Left hindlimb (tissue), 1 donor: ENCODE results near the gene RAB33A.
"Not testable (repeated sequence)": the region's sequence is repeated elsewhere in the genome, so short reads cannot be mapped to it uniquely, and the experiment has no call there.

Experiments
- DNase-seq: peaks from one replicate; pipeline ENCODE4 v3.0.0-alpha.2; 2018

The RAB33A gene

DNA sequence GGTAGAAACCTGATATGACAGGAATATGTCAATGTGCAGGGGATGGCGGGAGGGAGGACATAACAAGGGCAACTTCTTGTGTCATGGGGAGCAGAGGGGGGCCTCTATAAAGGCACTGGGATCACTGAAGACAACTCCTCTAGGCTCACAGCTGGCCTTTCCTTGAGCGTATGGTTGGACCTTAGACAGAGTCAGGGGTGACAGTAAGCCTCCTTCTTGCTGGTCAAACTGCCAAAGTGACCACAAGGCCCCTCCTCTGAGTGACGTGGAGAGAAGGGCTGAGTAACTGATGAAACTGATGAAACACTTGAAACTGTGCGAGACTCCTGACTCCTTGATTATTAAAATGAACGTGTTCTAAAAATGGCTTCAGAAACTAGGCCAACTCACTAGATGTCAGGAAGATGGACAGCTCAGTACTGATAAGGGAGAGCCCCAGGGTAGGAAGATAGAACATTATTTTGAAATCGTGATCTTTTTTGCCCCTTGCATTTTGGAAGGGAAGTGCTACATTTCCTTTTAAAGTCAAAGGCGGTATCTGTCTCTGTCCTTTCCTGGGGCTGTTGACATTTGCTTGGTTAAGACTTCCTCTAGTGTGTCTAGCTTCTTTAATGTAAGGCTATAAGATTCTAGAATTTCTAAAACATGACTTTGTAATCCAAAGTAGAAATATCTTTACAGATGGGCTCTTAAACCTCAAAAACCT lies 1.6 kb downstream of the RAB33A start:
- no peak for DNase-seq

DNA sequence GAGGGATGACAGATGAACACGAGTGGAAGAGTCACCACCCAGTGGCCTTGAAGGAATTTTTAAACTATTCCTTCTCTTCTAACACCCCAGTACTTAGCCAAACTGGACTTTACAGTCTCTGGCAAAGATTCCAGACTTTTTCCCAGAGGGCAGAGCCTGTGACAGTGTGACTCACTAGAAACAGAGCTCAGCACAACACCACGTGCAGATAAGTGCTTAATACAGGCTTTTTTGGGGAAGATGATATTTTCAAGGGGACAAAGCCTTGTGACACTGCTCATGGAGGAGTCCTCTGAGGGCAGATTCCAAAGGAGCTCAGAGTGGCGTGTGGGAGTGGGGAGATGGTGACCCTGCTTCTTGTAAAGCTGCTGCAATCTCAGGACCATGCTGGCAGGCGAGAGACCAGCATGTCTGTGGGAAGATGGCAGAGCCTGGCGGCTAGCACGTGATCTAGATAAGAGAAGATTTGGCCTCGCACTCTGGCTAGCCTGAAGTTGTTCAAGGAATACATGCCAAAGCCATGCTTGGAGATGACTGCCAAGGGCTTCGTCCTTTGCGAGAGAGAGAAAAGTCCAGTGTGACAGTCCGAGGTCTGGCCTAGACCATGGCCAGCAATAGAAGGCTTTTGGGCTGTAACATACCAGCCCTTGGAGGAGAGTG lies 2.4 kb downstream of the RAB33A start:
- no peak for DNase-seq

DNA sequence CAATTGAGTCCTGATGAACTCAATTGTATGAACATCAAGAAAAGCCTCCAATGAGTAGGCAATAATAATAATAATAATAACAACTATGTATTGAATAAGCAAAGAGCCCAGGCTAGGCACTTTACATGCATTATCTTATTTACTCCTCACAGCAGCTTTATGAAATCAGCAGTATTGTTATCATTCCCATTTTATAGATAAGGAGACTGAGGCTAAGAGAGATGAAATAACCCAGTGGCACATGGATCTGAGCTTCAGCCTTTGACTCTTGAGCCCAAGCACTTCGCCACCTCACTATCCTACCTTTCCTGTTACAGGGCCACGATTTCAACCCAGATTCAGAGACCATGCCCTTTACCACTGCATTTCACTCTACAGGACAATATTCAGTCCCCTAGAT lies 3.2 kb downstream of the RAB33A start:
- DNase-seq = no peak

DNA sequence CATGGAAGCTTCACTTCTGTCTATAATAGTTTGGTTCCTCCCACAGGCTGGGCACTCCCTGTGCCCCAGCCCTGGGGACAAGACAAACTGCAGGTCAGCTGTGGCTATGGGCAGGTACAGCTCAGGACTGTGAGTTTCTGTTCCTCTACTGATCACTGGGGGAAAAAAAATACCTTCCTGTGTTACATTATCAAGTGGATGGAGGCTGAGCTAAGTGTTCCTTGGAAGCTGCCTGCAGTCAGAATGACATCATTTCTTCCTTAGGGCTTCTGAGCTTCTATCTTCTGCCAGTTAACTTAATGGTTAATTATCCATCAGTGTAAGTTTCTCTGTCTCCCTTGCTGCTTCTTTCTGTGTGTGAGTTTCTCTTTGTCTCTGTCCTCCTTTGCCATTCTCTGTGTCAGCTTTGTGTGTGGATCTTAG lies 4.6 kb downstream of the RAB33A start:
- no peak for DNase-seq

DNA sequence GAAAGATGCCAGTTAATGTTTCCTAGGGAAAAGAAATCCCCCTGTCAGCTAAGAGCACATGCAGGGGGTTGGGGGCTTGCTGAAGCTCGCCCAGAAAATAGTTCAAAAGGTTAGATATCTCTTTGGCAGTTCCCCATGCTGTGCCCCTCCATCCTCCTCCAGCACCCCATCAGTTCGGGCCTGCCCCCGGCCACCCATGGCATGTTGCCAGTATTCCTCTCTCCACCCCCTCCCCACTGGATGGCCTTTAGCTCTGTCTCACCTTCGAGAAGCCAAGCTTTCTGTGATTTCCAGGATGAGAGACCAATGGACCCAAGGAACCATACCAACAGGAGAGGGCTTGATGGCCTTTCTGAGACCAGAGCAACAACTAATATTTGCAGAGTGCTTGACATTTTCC lies 5.2 kb downstream of the RAB33A start:
- no peak for DNase-seq

DNA sequence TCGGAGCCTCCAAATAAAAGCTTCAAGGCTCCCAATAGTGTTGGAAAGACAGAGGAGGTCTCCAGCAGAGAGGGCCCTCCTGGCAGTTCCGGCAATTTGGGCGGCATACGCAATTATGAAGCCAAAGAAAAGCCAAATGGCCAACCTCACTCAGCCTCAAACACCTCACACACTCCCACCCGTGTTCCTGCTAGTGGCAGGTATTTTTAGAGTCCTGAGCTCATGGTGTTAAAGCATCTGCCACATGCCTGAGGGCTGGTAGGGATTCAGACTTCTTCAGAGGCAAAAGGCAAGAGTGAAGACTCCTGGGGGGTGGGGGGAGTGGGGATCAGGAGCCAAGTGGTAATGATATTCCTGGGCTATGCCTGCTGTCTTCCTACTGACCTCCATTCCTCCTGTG lies 7.4 kb downstream of the RAB33A start:
- no peak for DNase-seq

DNA sequence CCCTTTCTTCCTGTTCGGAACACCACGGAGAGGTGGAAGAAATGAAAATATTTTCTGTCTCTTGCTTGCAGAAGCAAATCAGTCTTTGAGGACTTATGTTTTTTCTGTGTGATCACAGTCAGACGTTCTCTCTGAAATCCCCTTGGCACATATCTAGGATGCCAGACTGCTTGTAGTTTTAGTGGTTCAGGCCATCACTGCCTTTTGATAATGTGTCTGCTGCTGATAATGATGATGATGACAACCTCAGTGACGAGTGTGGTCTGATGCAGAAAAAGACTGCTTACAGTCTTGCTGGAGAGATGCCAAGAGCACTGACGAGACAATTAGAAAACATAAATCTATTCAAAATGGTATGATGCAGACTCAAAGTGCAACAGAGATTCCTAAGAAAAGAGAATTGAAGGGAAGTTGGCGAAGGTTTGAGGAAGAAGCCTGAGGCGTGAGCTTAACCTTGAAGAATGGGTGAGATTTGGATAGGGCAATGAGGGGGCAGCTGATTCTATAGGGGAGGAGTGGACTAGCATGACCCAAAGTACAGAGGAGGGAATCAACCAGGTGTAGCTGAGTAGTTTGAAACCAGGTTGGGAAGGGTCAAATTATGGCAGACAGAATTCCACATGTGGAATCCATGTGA lies 7.9 kb downstream of the RAB33A start:
- DNase-seq = no peak

DNA sequence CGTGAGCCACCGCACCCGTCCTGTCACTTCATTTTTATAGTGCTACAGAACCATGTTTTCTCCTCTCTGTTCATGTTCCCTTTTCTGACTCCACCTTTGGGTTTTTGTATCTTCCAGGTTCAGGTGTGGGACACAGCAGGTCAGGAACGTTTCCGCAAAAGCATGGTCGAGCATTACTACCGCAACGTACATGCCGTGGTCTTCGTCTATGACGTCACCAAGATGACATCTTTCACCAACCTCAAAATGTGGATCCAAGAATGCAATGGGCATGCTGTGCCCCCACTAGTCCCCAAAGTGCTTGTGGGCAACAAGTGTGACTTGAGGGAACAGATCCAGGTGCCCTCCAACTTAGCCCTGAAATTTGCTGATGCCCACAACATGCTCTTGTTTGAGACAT lies 12.4 kb downstream of the RAB33A start:
- no peak for DNase-seq

DNA sequence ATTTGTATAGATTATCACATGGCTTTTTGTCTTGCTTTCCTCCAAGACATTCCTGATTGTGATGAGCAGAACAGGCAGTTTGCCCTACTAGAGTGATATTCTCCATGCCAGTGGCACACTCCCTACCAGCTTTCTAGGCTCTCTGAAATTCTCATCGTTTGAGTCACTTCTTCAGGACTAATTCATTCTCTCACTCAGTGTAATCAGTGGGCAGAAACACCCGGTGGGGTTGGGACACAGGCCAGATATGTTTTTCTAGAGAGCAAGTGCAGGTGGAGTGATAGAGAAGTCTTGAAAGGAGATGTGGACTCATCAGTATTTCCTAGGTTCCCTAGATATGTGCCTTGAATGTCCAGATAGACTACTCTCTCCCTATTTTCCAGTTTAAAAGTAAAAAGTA lies 13.1 kb downstream of the RAB33A start:
- DNase-seq = no peak

DNA sequence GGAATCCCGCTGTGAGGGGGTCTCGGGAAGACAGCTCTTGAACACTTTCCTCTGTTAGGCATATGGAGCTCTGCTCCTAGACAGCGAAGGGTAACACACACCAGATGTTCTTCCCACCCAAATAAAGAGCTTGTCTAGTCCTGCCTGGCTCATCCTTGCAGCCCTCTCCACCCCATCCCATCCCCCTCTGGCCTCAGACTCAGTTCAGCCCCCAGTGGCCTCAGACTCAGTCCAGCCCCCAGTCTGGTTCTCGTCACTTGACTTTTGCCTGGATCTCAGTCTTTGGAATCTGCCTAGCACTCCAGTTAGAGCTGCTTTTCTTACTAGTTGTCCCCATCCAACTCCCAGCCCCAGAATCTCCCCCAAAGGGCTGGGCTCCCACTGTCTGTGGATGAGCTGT lies 14.9 kb downstream of the RAB33A start:
- no peak for DNase-seq

DNA sequence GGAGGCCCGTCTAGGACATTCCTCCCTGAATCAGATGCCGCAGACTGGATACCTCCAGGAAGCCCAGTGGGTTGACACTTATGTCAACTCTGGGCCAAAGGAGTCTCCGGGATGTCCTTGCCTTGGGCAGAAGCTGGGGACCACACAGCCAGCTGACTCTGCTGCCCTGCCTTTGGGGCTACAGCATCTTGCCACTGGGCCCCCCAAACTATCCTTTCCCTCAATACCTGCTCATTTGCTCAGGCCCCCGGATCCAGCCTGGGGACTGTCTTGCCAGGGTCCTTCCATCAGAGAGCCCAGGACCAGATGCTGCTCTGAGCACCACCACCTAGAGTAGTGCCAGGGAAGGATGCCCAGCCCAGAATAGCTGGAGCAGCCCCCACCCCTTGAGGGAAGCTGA lies 19.0 kb downstream of the RAB33A start:
- DNase-seq = no peak

DNA sequence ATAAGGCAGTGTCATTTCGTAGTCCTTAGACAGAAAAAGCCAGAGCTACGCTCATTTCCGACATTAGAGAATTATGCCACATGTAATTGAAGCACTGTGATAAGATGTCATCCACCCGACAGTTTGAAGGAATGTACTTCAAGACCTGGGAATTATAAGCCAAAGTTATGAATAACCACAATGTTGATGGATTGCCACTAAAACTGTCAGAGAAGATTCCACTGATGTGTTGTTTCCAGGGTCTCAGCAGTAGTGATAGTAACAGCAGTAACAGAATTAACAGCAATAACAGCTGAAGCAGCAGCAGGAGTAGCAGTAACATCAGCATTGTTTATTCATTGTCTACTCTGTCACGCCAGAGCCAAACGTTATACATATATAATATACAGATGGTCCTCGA lies 24.7 kb downstream of the RAB33A start:
- no peak for DNase-seq

DNA sequence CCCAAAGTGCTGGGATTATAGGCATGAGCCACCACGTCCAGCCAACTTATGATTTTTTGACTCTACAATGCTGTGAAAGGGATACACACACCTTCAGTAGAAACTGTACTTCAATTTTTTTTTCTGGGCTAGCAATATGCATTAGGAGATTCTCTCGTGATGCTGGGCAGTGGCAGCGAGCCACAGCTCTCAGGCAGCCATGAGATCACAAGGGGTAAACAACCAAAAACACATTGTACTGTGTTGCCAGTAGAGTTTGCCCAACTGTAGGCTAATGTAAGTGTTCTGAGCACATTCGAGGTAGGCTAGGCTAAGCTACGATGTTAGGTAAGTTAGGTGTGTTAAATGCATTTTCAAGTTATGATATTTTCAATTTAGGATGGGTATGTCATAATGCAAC lies 25.7 kb downstream of the RAB33A start:
- DNase-seq = no peak

DNA sequence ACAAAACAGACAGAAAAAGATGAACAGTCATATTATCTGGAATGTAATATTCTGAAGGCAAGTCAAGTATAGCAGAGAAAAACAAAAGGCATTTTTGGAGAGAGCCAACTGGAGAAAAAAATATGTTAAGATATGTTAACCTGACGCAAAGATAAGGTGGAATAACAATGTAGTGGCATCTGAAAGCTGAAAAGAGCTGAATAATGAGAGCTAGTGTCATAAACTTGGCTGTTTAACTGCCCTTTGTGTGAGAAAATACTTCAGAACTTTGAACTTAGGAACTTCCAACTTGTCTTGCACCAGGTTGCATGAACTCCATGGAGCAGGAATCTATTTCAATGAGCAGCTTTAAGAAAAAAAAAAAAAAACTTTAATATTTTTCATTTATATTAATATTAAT lies 32.9 kb downstream of the RAB33A start:
- DNase-seq = no peak

DNA sequence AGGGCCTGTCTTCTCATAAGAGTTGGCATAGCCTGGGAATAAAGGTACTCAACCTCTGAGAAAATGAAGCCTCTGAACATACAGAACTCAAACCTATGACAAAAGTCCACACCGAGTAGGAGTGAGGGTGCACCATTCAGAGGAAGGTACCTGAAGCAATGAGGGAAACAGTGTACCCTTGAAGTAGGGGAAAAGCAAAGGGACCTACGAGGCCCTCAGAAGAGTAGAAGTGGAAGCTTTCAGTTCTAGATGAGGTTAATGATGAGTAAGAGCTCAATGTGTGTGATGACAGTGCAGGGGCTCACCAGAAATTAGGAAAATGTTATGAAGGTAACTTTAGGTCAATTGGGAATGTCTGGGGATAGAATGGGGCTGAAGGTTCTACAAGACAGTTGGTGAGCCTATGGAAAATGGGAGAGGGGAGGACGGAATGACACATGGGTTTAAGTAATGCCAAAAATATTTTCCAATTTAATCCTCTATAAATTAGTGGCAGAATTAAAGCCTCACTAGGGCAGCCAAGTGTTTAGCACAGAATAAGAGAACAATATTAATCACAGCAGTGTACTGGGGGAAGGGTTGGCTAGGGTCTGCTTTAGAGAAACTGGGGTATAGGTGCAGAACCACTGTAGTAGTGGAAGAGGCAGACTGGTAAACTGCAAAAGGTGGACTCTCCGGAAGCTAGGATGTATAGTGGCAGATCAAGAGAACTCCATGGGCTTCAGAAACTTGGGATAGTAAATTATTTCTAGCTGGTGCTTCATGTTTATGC lies 39.8 kb downstream of the RAB33A start:
- no peak for DNase-seq

DNA sequence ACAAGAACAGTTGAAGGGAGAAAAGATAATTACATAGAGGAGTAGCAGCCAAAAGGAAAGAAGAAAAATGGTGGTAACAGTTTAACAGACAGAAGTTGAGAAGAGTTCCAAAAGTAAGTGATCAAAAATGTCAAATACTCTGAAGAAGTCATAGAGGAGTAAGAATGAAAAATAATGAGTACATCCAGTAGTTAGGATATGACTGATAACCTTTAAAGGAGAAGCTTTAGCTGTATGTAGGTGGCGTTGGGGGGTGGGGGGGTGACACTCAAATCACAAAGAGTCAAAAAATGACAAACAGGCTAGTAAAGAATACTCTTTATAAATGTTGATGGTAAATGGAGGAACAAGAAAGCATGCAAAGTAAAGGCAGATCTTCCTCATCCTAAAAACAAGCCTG lies 40.6 kb downstream of the RAB33A start:
- no peak for DNase-seq

DNA sequence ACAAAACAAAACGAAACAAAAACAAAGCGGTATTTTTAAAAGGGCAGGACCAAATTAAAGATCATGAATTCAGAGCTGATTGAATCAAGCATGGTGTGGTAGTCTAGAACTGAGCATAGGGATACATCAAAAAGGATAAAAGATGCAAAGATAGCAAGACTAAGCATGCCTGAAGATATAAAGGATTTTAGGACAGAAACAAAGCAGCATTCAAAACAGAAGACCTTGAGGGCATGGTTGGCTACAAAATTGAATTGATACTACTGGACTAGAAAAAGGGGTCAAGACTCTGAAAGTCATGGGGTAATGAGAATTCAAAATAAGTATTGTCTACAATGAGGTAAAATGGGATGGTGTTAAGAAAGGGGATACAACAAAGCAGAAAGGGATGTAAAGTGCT lies 41.6 kb downstream of the RAB33A start:
- DNase-seq = no peak

DNA sequence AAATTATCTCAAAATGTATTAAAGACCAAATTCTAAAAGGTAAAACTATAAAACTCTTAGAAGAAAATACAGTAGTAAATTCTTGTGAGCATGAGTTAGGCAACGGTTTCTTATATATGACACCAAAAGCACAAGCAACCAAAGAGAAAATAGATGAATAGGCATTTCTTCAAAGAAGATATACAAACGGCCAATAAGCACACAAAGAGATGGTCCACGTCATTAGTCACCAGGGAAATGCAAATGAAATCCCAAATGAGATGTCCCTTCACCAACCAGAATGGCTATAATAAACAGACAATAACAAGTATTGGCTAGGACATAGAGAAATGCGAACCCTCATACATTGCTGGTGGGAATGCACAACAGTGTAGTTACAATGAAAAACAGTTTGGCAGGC lies 44.6 kb downstream of the RAB33A start:
- no peak for DNase-seq

DNA sequence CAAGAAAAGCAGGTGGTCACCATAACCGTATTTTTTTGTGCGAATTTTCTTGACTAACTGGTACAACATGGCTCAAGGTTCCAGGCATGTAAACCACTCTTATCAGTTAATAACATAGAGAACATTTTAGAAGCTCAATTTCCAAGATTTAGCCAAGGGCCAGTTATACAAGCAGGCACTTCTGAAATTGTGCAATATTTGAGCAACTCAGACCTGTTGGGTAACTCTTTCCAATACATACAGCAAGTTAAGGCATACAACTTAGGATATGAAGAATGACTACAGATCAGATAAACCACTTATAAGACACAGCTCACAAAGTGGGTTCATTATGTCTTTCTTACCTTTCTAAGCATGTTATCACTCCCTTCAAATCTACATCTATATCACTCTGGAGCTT lies 53.0 kb downstream of the RAB33A start:
- DNase-seq = no peak

DNA sequence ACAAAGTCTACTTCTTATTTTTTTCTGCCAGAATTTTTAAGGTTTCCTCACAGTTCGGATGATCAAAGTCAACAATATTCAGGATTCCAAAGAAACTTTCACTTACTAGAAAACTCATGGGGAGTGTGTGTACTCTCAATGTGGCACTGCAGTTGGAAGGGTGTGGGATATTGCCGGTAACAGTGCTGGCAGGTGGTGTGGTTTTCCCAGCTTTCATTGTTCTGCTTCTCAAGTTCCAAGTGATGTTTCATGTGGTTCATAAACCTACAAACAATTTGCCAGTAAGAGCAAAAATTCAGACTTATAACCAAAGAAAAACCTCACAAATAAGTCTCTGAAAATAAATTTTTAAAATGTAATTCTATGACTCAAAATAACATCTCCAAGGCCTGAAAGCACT lies 57.1 kb downstream of the RAB33A start:
- DNase-seq = no peak

DNA sequence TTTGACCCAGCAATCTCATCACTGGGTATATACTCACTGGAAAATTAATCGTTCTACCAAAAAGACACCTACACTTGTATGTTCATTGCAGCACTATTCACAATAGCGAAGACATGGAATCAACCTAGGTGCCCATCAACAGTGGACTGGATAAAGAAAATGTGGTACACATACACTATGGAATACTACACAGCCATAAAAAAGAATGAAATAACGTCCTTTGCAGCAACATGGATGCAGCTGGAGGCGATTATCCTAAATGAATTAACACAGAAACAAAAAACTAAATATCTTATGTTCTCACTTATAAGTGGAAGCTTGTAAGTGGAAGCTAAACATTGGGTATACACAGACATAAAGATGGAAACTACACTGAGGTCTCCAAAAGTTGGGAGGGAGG lies 59.4 kb downstream of the RAB33A start:
- DNase-seq = not testable (repeated sequence)
